Parathyroid adenoma (tissue), 2 donors: ENCODE data around the gene HHATL.

ENCODE experiments used
- H2AFZ ChIP-seq: fragments of 300-600 bp; sonication (generic); one replicate; pipeline ENCODE4 v1.7.0; 2017; ENCODE audit warnings: antibody characterized with exemption, mild to moderate bottlenecking
- H3K27ac ChIP-seq: fragments of 300-600 bp; sonication (generic); one replicate; pipeline ENCODE4 v1.7.0; 2017
- H3K27me3 ChIP-seq: fragments of 300-600 bp; sonication (generic); one replicate; pipeline ENCODE4 v1.7.0; 2017; ENCODE audit warnings: low read length; ENCODE audit not compliant: control insufficient read depth, insufficient read depth
- H3K36me3 ChIP-seq: fragments of 300-600 bp; sonication (generic); one replicate; pipeline ENCODE4 v1.7.0; 2017; ENCODE audit warnings: low read length; ENCODE audit not compliant: control insufficient read depth, insufficient read depth
- H3K4me1 ChIP-seq: fragments of 300-600 bp; sonication (generic); one replicate; pipeline ENCODE4 v1.7.0; 2017; ENCODE audit warnings: control low read depth
- H3K4me2 ChIP-seq: fragments of 300-600 bp; sonication (generic); one replicate; pipeline ENCODE4 v1.7.0; 2017; ENCODE audit warnings: low read length
- H3K4me3 ChIP-seq: fragments of 300-600 bp; sonication (generic); one replicate; pipeline ENCODE4 v1.7.0; 2017; ENCODE audit warnings: low read depth, low read length
- H3K79me2 ChIP-seq: fragments of 300-600 bp; sonication (generic); one replicate; pipeline ENCODE4 v1.7.0; 2017; ENCODE audit warnings: control low read depth
- H3K9ac ChIP-seq: fragments of 300-600 bp; sonication (generic); one replicate; pipeline ENCODE4 v1.7.0; 2017; ENCODE audit warnings: mild to moderate bottlenecking
- H3K9me3 ChIP-seq: fragments of 300-600 bp; sonication (generic); one replicate; pipeline ENCODE4 v1.7.0; 2017; ENCODE audit warnings: low read length; ENCODE audit not compliant: control insufficient read depth
- TF ChIP-seq, protein P1 (sequence below): fragments of 300-600 bp; sonication (generic); IDR thresholded peaks from one replicate; pipeline ENCODE4 v1.7.0; 2017; ENCODE audit warnings: antibody characterized with exemption, mild to moderate bottlenecking
- donor health status: primary hyperparathyroidism.

Gene HHATL

DNA sequence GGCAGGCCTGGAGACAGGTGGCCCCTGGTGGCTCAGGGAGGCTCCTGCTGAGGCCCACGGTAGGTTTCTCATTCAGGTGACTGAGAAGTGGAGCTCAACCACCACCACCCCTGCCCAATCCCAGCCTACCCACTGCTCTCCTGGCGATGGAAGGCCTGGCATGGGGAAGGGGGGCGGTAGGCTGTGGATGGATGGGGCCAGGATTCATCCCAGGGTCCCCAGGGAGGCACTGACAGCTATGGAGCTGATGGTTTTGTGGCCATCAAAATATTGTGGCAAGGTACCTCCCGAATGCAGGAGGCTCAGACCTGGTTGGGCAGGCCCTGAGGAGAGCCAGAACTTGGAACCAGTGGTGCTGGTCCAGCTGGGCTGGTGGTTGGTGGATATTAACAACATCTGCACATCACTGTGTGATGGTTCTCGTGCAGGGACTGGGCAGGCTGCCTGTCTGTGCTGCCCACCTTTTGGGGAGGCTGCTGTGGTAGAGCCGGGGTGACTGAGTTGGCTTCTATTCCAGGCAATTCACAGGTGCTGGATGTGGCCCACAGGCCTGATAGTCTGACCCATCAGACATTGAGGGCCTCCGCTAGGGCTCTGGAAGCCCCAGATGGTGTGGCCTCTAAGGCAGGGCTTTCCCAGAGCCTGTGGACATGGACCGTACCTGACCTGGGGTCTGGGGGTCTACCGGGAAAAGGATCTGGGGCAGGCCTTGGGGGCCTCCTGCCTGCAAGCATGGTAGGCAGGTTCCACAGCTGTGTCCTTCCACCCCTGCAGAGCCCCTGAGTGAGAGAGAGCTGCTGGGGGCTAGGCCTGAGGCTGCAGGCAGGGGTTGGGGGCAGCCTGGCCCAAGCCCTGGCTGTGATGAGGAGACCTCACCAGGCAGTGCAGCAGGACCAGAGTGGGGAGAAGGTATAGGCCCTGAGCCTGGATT is 45.7 kb downstream of the HHATL start:
- no peaks in the 10 kb centered on the region for H3K36me3 ChIP-seq
- H3K4me2 ChIP-seq = no peak overlapping the region
- peaks cover 25% of the 10 kb centered on the region for H3K4me1 ChIP-seq
- TF ChIP-seq, protein P1, sequence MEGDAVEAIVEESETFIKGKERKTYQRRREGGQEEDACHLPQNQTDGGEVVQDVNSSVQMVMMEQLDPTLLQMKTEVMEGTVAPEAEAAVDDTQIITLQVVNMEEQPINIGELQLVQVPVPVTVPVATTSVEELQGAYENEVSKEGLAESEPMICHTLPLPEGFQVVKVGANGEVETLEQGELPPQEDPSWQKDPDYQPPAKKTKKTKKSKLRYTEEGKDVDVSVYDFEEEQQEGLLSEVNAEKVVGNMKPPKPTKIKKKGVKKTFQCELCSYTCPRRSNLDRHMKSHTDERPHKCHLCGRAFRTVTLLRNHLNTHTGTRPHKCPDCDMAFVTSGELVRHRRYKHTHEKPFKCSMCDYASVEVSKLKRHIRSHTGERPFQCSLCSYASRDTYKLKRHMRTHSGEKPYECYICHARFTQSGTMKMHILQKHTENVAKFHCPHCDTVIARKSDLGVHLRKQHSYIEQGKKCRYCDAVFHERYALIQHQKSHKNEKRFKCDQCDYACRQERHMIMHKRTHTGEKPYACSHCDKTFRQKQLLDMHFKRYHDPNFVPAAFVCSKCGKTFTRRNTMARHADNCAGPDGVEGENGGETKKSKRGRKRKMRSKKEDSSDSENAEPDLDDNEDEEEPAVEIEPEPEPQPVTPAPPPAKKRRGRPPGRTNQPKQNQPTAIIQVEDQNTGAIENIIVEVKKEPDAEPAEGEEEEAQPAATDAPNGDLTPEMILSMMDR = no peak
- no peaks in the 10 kb centered on the region for H3K9me3 ChIP-seq
- no peak overlapping the region for H3K4me3 ChIP-seq
- peaks cover 7% of the 10 kb centered on the region for H3K79me2 ChIP-seq
- H2AFZ ChIP-seq = no peak overlapping the region
- H3K27ac ChIP-seq = no peak overlapping the region
- H3K27me3 ChIP-seq = no peaks in the 10 kb centered on the region
- H3K9ac ChIP-seq = no peak overlapping the region

DNA sequence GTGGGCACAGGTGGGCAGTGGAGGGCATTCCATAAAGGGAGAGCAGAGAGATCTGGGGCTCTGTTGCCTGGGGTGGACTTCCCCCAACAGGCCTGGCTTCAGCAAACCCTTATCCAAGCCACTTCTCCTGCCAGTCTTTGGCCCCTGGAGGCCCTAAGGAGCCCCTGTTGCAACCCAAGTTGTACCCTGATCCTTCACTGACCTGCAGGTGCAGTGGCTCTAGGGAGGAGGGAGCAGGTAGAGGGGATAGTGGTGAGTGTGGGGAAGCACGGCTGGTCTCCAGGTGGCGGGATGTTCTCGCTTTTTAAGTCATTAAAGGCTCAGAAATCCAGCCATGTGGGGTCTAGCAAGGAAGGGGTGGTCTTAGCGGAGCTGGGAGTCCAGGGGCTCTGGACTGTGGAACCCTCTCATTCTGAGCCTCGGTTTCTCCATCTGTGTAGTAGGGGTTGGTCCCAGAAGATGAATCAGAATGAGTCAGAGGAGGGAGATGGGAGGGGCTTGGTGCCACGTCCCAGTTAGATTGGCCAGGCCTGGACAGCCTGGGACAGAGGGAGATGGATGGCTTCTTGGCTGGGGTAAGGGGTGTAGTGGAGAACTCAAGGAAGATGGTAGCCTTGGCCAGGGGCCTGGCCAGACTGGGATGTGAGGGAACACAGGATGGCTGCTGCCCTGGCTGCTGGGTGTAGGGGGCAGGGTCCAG is 46.5 kb downstream of the HHATL start:
- peaks cover 9% of the 10 kb centered on the region for H3K79me2 ChIP-seq
- H3K4me3 ChIP-seq = no peak overlapping the region
- no peak overlapping the region for H3K4me2 ChIP-seq
- no peaks in the 10 kb centered on the region for H3K9me3 ChIP-seq
- TF ChIP-seq, protein P1 = no peak
- H3K27ac ChIP-seq = peak overlapping the region; percentile 32
- H3K27me3 ChIP-seq = no peaks in the 10 kb centered on the region
- H3K9ac ChIP-seq = no peak overlapping the region
- H3K4me1 ChIP-seq = peaks cover 25% of the 10 kb centered on the region
- no peaks in the 10 kb centered on the region for H3K36me3 ChIP-seq
- no peak overlapping the region for H2AFZ ChIP-seq

DNA sequence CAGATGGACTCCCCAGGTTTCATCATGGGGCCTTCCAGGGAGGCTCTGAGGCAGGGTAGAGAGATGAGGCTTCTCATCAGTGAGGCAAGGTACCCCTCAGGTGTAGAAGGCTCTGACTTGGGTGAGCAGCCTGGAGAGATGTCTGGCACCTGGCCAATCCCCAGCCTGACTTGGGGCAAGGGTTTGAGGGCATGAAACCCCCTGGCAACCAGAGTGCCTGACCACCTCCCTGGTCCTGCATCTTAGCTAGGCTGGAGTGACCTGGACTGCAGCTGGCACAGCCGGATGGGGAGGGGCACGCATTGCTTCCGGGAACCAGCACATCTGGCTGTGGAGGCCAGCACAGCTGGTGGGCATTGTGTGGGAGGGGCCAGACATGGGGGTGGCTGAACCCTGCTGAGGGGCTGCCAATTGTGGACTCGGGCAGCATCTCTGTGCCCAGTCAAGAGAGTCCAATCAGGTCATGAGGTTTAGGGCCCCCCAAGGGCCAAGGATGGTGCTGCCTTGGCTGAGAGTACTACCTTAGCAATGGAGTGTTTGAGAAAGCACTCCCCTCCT is 47.2 kb downstream of the HHATL start:
- TF ChIP-seq, protein P1 = no peak

DNA sequence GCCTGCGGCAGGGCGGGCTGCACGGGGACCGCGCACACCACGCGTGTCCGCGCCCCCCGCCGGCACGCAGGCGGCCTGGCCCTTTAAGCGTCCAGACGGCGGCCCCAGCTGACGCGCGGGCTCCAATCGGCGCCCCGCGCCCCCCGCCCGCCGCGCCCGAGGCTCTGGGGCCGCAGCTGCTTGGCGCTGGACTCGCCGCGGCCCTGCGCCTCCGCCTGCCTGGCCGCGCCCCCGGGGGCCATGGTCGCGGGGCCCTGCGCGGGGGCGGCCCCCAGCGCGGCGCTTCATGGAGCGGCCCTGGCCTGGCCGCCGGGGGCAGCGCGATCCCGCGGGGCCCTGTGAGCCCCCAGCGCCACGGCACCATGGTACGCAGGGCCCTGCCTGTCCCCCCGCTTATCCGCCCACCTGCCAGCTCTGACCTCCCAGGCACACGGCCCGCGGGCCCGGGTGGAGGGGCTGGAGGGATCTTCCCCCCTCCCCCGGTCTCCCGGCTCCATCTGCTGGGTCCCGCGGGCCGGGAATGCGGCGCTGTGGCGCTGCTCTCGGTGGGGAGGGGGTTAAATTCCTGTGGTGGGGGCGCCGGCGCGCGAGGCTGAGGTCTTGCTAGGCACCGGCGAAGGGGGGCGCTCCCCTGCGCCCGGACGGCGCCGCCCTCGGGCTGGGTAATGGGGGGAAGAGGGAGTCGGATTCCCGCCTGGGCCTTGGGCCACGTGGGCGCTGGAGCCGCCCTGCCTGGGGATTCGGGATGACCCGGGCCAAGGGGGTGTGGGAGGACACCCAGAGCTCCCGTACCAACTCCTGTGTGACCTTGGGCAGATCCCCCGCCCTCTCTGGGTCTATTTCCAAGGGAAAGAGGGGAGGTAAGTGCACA is 48.0 kb downstream of the HHATL start:
- Histone ChIP-seq H2AFZ (peak overlapping the region; percentile 83), H3K4me3 (peak overlapping the region; percentile 73), H3K36me3 (no peaks in the 10 kb centered on the region), H3K27me3 (no peaks in the 10 kb centered on the region), H3K9me3 (no peaks in the 10 kb centered on the region), H3K79me2 (peaks cover 9% of the 10 kb centered on the region), H3K4me1 (peaks cover 25% of the 10 kb centered on the region), H3K4me2 (peak overlapping the region; percentile 91), H3K27ac (peak overlapping the region; percentile 79), H3K9ac (peak overlapping the region; percentile 12)
- TF ChIP-seq, protein P1 = peak; percentile 27

More for the DNA sequence above, 47.2 kb downstream of the HHATL start:
- Histone ChIP-seq H3K4me2 (peak overlapping the region; percentile 83), H3K79me2 (peaks cover 9% of the 10 kb centered on the region), H3K4me1 (peaks cover 25% of the 10 kb centered on the region), H2AFZ (peak overlapping the region; percentile 83), H3K27ac (peak overlapping the region; percentile 79), H3K27me3 (no peaks in the 10 kb centered on the region), H3K9me3 (no peaks in the 10 kb centered on the region), H3K36me3 (no peaks in the 10 kb centered on the region), H3K4me3 (peak overlapping the region; percentile 73), H3K9ac (no peak overlapping the region)
